Body of pancreas (tissue), 4 donors: ENCODE data around the gene EXOC3. TPM values are rescaled to one million over a fixed set of nuclear protein-coding genes. Genes with fewer than 3 reads are reported as not detected.

Experiments
- ATAC-seq: fragments of 150-250 bp; one replicate; pipeline ENCODE4 v1.9.1; 2016
- DNase-seq, 4 donors: peaks; one replicate each; pipeline ENCODE4 v3.0.0-alpha.2; 2019
- H3K27ac ChIP-seq, 4 donors: fragments of 200-600 bp; sonication (generic); 1 replicate in 3 of 4; 2 replicates in 1 of 4; pipeline versions ENCODE4 v1.5.1 to v1.6.1; 2016 to 2019; ENCODE audit warnings: mild to moderate bottlenecking in 1 of 4, mixed read lengths in 1 of 4, moderate library complexity in 1 of 4
- H3K27me3 ChIP-seq, 2 donors: fragments of 200-600 bp; sonication (generic); one replicate each; pipeline ENCODE4 v1.6.0; 2016; ENCODE audit warnings: mild to moderate bottlenecking in 1 of 2
- H3K36me3 ChIP-seq, 2 donors: fragments of 200-600 bp; sonication (generic); replicated peaks in 1 of 2; 2 replicates each; pipeline ENCODE4 v1.5.1; 2016; ENCODE audit warnings: low read depth in 2 of 2; ENCODE audit not compliant: insufficient read depth in 1 of 2
- H3K4me1 ChIP-seq: fragments of 200-600 bp; sonication (generic); one replicate; pipeline ENCODE4 v1.6.0; 2016
- H3K4me3 ChIP-seq, 2 donors: fragments of 200-600 bp; sonication (generic); 1 replicate in 1 of 2; 2 replicates in 1 of 2; pipeline ENCODE4 v1.5.1; 2016 to 2019
- H3K9me3 ChIP-seq, 3 donors: fragments of 200-600 bp; sonication (generic); 1 replicate in 2 of 3; 2 replicates in 1 of 3; pipeline ENCODE4 v1.5.1; 2016
- CTCF ChIP-seq, 7 experiments: fragments of 450-650 bp in 4 of 7; fragments of 200-600 bp in 3 of 7; sonication (generic) in 3 of 7; IDR thresholded peaks; one replicate each; pipeline ENCODE4 v1.5.1; 2016 to 2019; ENCODE audit warnings: antibody characterized with exemption in 7 of 7
- POLR2A ChIP-seq, 3 donors: fragments of 450-650 bp; IDR thresholded peaks; one replicate each; pipeline ENCODE4 v1.6.1; 2016; ENCODE audit warnings: antibody characterized with exemption in 3 of 3, mild to moderate bottlenecking in 2 of 3
- WGBS, 2 donors: methylation state at CpG; one replicate each; pipeline ENCODE4 v1.1.5; 2017; 5-methylcytosine and 5-hydroxymethylcytosine counted together
- intact Hi-C: fragments of 100-400 bp; cut with DNase I; formaldehyde crosslinking; loops from one replicate; pipeline ENCODE4 v1.15.1; 2023
- total RNA-seq, 2 donors: library from RNA; depleted of rRNA; stranded (reverse); fragments of >200 nt; gene quantifications; one replicate each; pipeline ENCODE4 v1.1.0, GENCODE V29; 2016

Gene EXOC3
- total RNA-seq, 2 donors from 2014 or later = 32.2 to 79.1 TPM

GRCh38 chr5:514101-514485 lies 71.1 kb downstream of the EXOC3 start:
- peaks cover 0 to 3% of the 10 kb centered on the region in 2 donors for H3K27me3 ChIP-seq
- DNase-seq (no peak), ATAC-seq (no peak)

GRCh38 chr5:514673-515072 lies 71.7 kb downstream of the EXOC3 start:
- no peak overlapping the region for H3K27ac ChIP-seq
- H3K36me3 ChIP-seq = no peaks in the 10 kb centered on the region
- ATAC-seq (no peak), DNase-seq (no peak)
- intact Hi-C loops = no loop called here
- peaks cover 4% of the 10 kb centered on the region for H3K4me1 ChIP-seq
- WGBS, 2 donors = 42 to 81% methylated on average over 4 to 8 of the region's 8 CpGs
- H3K27me3 ChIP-seq = peaks cover 0 to 3% of the 10 kb centered on the region in 2 donors
- H3K4me3 ChIP-seq = no peak overlapping the region
- TF ChIP-seq POLR2A (IDR thresholded peaks at IDR 0.05) = no peak
- no peak for TF ChIP-seq CTCF (IDR thresholded peaks at IDR 0.05)
- H3K9me3 ChIP-seq = no peaks in the 10 kb centered on the region

More at GRCh38 chr5:514101-514485, 71.1 kb downstream of the EXOC3 start:
- peaks cover 5% of the 10 kb centered on the region for H3K4me1 ChIP-seq
- no peak overlapping the region for H3K27ac ChIP-seq
- no peaks in the 10 kb centered on the region for H3K9me3 ChIP-seq
- no peaks in the 10 kb centered on the region for H3K36me3 ChIP-seq
- TF ChIP-seq POLR2A (IDR thresholded peaks at IDR 0.05) (no peak), CTCF (IDR thresholded peaks at IDR 0.05) (no peak)
- 75 to 87% methylated on average over 7 to 11 of the region's 12 CpGs for WGBS, 2 donors
- H3K4me3 ChIP-seq = no peak overlapping the region
- intact Hi-C loops = no loop called here

- H3K4me1 ChIP-seq = no peaks in the 10 kb centered on the region
- intact Hi-C loops = no loop called here
- peaks cover 0 to 3% of the 10 kb centered on the region in 2 donors for H3K27me3 ChIP-seq
- no peaks in the 10 kb centered on the region for H3K9me3 ChIP-seq
- ATAC-seq = no peak
- TF ChIP-seq POLR2A (IDR thresholded peaks at IDR 0.05) (no peak), CTCF (IDR thresholded peaks at IDR 0.05) (no peak)
- no peaks in the 10 kb centered on the region for H3K36me3 ChIP-seq
- H3K4me3 ChIP-seq = no peak overlapping the region
- no peak for DNase-seq
- H3K27ac ChIP-seq = no peak overlapping the region
- 16 to 20% methylated on average over 11 of the region's 11 CpGs for WGBS, 2 donors
These were observed 72.4 kb downstream of the EXOC3 start for GRCh38 chr5:515273-515836.

- Histone ChIP-seq H3K27me3 (peaks cover 0 to 3% of the 10 kb centered on the region in 2 donors), H3K9me3 (no peaks in the 10 kb centered on the region), H3K4me3 (no peak overlapping the region), H3K36me3 (no peaks in the 10 kb centered on the region), H3K27ac (no peak overlapping the region), H3K4me1 (no peaks in the 10 kb centered on the region)
- 78 to 79% methylated on average over 10 of the region's 10 CpGs for WGBS, 2 donors
- no peak for DNase-seq
- TF ChIP-seq POLR2A (IDR thresholded peaks at IDR 0.05) (no peak), CTCF (IDR thresholded peaks at IDR 0.05) (no peak)
- intact Hi-C loops = no loop called here
- ATAC-seq = no peak
These were observed 73.5 kb downstream of the EXOC3 start for GRCh38 chr5:516338-516925.

Other genes with a start within 250 kb of the EXOC3 start
- 1 to 10 TPM; 3.9 to 4.0 TPM for gene CCDC127, start 225.0 kb upstream of the EXOC3 start, total RNA-seq
- gene SDHA, start 224.9 kb upstream of the EXOC3 start, total RNA-seq = 10 to 100 TPM; 62.8 to 75.5 TPM
- 10 to 100 TPM; 43.1 to 49.4 TPM for gene PDCD6, start 171.5 kb upstream of the EXOC3 start, total RNA-seq
- gene AHRR, start 121.5 kb upstream of the EXOC3 start, total RNA-seq = under 1 TPM; 0.26 to 0.33 TPM
- 1 to 10 TPM; 2.0 to 4.7 TPM for gene SLC9A3, start 81.3 kb downstream of the EXOC3 start, total RNA-seq
- gene CEP72, start 169.2 kb downstream of the EXOC3 start, total RNA-seq = 1 to 10 TPM; 1.3 to 7.8 TPM